HepG2 (cell line): ENCODE measurements around the gene EXOC7. TPM values are rescaled to one million over a fixed set of nuclear protein-coding genes. Genes with fewer than 3 reads are reported as not detected.

Source experiments
- ARID4A ChIP-seq: sonication (generic); formaldehyde crosslinking; IDR thresholded peaks from 2 replicates; pipeline ENCODE4 v1.5.0; 2020; ENCODE audit warnings: mild to moderate bottlenecking, missing genetic modification reagents, borderline replicate concordance
- GTF3A ChIP-seq: sonication (generic); formaldehyde crosslinking; conservative IDR thresholded peaks from 2 replicates; pipeline ENCODE4 v1.4.0; 2020; ENCODE audit warnings: mild to moderate bottlenecking, missing genetic modification reagents
- HNF1A ChIP-seq, 2 experiments: sonication (generic) in 1 of 2; formaldehyde crosslinking in 1 of 2; IDR thresholded peaks; 2 replicates each; pipeline versions ENCODE4 v1.4.0 to v1.6.1; 2016 to 2020; ENCODE audit warnings: borderline replicate concordance in 1 of 2, low read depth in 1 of 2, mild to moderate bottlenecking in 1 of 2, missing genetic modification reagents in 1 of 2
- IRF9 ChIP-seq: sonication (generic); formaldehyde crosslinking; IDR thresholded peaks from 2 replicates; pipeline ENCODE4 v1.8.0; 2022; ENCODE audit warnings: missing genetic modification reagents, mild to moderate bottlenecking, borderline replicate concordance
- MYPOP ChIP-seq: sonication (generic); formaldehyde crosslinking; IDR thresholded peaks from 2 replicates; pipeline ENCODE4 v1.8.1; 2023; ENCODE audit warnings: mild to moderate bottlenecking, moderate library complexity, missing genetic modification reagents
- PITX1 ChIP-seq: sonication (generic); formaldehyde crosslinking; IDR thresholded peaks from 2 replicates; pipeline ENCODE4 v1.5.1; 2020; ENCODE audit warnings: mild to moderate bottlenecking, missing genetic modification reagents
- SMAD3 ChIP-seq: sonication (generic); formaldehyde crosslinking; IDR thresholded peaks from 2 replicates; pipeline ENCODE4 v1.4.0; 2020; ENCODE audit warnings: missing genetic modification reagents
- ZNF136 ChIP-seq: sonication (generic); formaldehyde crosslinking; IDR thresholded peaks from 2 replicates; pipeline ENCODE4 v1.8.1; 2022; ENCODE audit warnings: low read depth, mild to moderate bottlenecking, moderate library complexity, missing genetic modification reagents
- ZNF362 ChIP-seq: sonication (generic); formaldehyde crosslinking; IDR thresholded peaks from 2 replicates; pipeline ENCODE4 v1.4.0; 2020; ENCODE audit warnings: missing genetic modification reagents, mild to moderate bottlenecking, borderline replicate concordance
- ZNF441 ChIP-seq: sonication (generic); formaldehyde crosslinking; IDR thresholded peaks from 2 replicates; pipeline ENCODE4 v1.7.0; 2021; ENCODE audit warnings: missing genetic modification reagents, borderline replicate concordance
- polyA plus RNA-seq, 8 experiments: library from polyadenylated mRNA; depleted of rRNA in 3 of 8; stranded (reverse) in 7 of 8; unstranded in 1 of 8; fragments of >200 nt; fragmentation: Illumina TruSeq in 4 of 8; extraction: Trizol in 4 of 8; gene quantifications; 2 replicates each; pipeline versions ENCODE4 v1.2.1 to v1.2.3, GENCODE V29; 2011 to 2016; ENCODE audit warnings: low read depth in 4 of 8, missing spikeins in 1 of 8, mixed read lengths in 1 of 8; ENCODE audit not compliant: insufficient read depth in 1 of 8
- total RNA-seq, 5 experiments: library from RNA; depleted of rRNA; stranded (reverse); fragments of >200 nt; fragmentation: Illumina TruSeq; extraction: Trizol; gene quantifications; 2 replicates each; pipeline ENCODE4 v1.2.3, GENCODE V29; 2016; ENCODE audit warnings: low read depth in 1 of 5
- TF ChIP-seq, protein P1 (sequence below): sonication (generic); formaldehyde crosslinking; IDR thresholded peaks from 2 replicates; pipeline ENCODE4 v1.5.0; 2020; ENCODE audit warnings: mild to moderate bottlenecking, missing genetic modification reagents, moderate library complexity

EXOC7 gene
- total and polyA plus RNA-seq, 2 of the 13 experiments (the other 11 are each of a cell fraction or from before 2014, with no cell fraction given), result 86.9 to 116 TPM

GRCh38 chr17:76119409-76120371 lies 16.1 kb upstream of the EXOC7 start (continued):
- no peak for TF ChIP-seq ZNF441 (CRISPR knock-in tag)
- TF ChIP-seq MYPOP (CRISPR knock-in tag), result no peak
- TF ChIP-seq, protein P1, sequence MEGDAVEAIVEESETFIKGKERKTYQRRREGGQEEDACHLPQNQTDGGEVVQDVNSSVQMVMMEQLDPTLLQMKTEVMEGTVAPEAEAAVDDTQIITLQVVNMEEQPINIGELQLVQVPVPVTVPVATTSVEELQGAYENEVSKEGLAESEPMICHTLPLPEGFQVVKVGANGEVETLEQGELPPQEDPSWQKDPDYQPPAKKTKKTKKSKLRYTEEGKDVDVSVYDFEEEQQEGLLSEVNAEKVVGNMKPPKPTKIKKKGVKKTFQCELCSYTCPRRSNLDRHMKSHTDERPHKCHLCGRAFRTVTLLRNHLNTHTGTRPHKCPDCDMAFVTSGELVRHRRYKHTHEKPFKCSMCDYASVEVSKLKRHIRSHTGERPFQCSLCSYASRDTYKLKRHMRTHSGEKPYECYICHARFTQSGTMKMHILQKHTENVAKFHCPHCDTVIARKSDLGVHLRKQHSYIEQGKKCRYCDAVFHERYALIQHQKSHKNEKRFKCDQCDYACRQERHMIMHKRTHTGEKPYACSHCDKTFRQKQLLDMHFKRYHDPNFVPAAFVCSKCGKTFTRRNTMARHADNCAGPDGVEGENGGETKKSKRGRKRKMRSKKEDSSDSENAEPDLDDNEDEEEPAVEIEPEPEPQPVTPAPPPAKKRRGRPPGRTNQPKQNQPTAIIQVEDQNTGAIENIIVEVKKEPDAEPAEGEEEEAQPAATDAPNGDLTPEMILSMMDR (CRISPR knock-in tag), result peak; percentile 7; the same call in 1 of the 2 replicates
- TF ChIP-seq HNF1A (IDR thresholded peaks at IDR 0.05; ENCODE audit: low read depth), result peak; percentile 35; the same call in 1 of the 2 replicates
- no peak; the same call in 1 of the 2 replicates for TF ChIP-seq HNF1A (CRISPR knock-in tag; IDR thresholded peaks at IDR 0.05; ENCODE audit: borderline replicate concordance)
- TF ChIP-seq SMAD3 (CRISPR knock-in tag), result no peak
- no peak for TF ChIP-seq IRF9 (CRISPR knock-in tag)
- peak; percentile 37; the same call in 1 of the 2 replicates for TF ChIP-seq ARID4A (CRISPR knock-in tag)
- TF ChIP-seq PITX1 (CRISPR knock-in tag), result peak; percentile 74; the same call in 1 of the 2 replicates
- peak; percentile 93; the same call in 1 of the 2 replicates for TF ChIP-seq ZNF362
- TF ChIP-seq ZNF136 (CRISPR knock-in tag), result no peak
- TF ChIP-seq GTF3A (CRISPR knock-in tag), result no peak
